ENCODE results near the gene PMS1.

GRCh38 chr2:189916651-189917050 lies 132.4 kb downstream of the PMS1 start:
- TF ChIP-seq CTCF (IDR thresholded peaks at IDR 0.05) (no peak), POLR2A (IDR thresholded peaks at IDR 0.05) (no peak)

All from heart left ventricle (tissue), 13 donors.